Suppressor macrophage (primary cell): ENCODE measurements around the gene MAGI3.
A peak's percentile ranks its signal among the peaks of the same experiment; 100 is the strongest.
"Not testable (repeated sequence)": the region's sequence is repeated elsewhere in the genome, so short reads cannot be mapped to it uniquely, and the experiment has no call there.

ENCODE experiments used
- DNase-seq, 4 experiments: peaks; one replicate each; pipeline ENCODE4 v3.0.0-alpha.2; 2020 to 2022

MAGI3 gene

DNA sequence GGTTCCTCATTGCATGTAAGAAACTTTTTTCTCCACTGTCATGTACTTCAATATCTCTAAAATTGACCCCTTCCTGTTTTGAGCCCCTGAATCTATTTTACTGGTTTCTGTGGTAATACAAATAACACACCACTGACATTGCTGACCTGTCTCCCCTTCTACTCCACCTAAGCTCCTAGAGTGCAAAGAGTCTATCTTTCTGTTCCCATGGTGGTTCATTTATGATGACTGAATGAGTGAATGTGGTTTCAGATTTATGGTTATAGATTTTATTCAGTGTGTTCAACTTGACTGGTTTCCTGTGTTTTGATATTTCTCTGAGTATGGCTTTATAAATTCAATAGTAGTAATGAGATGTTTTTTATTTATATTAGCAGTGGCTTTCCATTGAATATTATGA lies 127.7 kb downstream of the MAGI3 start:
- no peak for DNase-seq

DNA sequence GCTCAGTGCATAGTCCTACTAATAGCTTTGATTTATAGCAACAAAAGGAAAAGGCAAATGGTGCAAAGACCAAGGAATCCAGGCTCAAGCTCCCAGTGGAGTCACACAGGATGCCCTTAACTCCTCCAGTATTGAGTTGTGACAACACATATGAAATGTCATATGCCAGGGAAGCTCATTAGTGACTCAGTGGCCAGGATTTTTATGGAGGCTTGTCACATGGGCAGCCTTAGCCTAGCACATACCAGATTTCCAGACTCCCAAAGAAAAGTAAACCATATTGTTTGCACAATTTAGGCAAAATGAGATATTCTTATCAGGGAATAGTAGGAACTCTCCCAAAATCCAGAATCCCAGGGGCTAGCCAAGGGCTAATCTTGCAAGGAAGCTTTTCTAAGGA lies 129.2 kb downstream of the MAGI3 start:
- DNase-seq, result no peak

DNA sequence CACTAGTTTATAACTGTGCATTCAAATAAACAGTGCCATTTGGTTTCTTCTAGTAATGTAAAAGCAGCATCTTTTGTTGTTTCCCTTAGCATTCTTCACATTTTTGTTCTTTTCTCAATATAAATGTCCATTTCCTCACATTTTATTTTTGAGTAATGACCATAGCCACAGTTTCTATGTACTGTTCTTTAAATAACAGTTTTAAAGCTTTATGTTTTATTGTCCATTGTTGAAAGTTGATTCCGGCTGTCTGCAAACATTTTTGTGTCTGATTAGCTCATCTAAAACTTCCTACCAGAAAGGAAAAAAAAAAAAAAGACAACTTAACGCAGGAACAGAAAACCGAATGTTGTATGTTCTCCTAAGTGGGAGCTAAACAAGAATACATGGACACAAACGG lies 139.7 kb downstream of the MAGI3 start:
- DNase-seq, result no peak

DNA sequence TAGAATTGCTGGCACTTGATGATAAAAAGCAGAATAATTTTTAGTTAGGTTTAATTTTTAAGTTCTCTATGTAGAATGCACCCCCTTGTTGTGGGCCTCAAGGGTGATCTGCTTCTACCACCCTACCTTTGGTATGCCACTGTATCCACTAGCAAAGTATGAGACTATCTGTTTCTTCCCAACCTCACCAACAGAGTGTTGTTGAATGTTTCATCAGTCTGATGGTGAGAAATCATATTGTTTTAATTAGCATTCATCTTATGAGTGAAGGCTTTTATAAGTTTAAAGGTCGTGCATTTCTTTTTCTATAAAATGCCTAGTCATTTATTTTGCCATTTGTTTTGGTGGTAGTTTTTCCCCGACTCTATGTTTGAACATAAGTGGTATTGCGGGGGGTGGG lies 141.0 kb downstream of the MAGI3 start:
- no peak for DNase-seq

DNA sequence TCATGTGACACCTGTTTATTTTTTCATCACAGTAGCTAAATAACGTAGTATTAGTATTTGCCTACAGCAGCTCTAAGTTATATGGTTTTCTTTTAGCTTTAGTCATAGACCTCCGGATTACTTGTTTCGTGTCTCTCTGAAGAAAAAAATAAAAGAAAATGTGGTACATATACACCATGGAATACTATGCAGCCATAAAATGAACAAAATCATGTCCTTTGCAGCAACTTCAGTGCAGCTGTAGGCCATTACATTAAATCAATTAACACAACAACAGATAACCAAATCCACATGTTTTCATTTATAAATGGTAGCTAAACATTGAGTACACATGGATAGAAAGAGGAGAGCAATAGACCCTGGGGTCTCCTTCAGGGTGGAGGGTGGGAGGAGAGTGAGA lies 142.7 kb downstream of the MAGI3 start:
- no peak for DNase-seq

DNA sequence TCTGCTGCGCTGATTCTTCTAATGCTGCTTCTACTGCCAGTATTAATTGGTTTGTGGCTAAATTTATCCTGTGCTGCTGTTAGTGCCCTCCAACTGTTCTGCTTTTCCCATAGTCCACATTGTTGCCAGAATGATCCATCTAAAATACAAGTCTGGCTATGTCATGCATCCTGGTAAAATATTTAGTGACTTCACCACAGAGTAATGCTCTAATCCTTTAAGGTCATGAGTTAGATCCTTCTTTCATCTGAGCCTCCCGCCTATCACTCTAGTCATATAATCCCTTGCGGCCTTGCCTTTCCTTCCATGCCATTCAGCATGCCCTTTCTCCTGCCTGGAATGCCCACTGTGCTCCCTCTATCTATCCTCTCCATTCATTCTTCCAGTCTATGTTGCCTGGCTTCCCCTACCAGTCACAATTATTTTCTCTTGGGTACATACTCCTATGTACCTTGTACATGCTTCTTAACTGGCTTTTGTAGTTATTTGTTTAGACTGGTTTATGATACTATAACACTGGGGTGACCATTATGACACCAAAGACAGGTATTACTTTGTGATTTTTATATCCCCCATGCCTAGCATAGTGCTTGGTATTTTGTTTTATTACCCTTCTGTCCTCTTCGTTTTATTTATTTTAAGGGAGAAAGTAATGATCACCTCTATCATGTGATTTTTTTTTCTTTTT lies 144.0 kb downstream of the MAGI3 start:
- DNase-seq, result no peak

DNA sequence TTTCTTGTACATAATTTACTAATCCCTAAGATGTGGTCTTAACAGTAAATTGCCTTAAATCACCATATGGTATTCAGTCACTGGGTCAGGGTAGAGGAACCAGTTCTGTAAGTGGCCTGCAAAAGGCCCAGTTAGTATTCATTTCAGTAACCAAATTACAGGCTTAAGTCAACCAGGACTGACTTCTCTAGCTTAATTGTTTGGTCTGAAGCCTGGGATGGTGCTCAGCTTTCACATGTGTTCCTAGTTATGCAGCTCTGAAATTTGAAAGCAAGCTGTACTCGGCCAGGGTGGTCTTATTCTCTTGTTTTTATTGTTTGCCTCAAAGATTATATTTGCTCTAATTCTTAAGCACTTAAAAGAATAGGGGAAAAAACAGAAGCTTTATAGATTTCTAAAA lies 144.6 kb downstream of the MAGI3 start:
- DNase-seq, result no peak

DNA sequence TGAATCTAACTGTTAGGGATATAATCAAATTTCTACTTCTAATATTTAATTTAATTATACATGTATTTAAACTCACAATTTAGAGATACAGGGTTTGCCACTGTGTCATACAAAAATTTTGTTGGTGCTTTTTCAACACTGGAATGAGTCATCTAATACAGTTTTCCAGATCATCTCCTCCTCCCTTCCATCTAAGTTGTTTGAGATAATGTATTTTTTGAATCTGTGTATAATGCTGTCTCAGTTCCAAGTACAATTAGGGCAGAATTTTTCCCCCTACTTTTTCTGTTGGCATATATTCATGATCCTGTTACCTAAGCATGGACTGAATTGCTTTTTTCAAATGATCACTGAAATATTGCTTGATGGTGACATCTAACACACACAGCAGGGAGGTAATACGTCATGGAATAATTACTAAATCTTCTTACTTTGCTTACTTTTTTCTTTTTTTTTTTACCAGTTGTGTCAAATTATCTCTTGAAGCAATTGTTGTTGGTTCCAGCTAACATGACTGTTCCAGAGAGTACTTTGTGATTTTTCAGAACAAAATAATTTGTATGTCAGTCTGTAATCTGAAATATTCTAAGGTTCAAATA lies 146.0 kb downstream of the MAGI3 start:
- DNase-seq, result no peak

DNA sequence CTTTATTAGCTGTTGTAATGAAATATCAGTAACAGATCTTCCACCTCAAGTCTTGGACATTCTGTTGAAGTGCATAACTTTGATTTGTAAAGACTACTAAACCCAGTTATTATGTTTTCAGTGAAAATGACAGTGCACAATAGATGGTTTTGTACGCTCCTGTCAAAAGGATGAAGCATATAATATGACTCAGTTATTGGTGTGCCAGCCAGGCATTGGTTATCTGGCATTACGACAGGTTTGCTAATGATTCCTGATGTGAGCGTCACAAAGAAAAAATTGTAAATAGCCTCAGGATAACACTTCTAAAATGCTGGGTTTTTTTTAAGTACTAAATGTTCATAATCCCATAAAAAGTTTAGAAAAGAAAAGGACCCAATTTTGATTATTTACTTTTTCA lies 147.9 kb downstream of the MAGI3 start:
- DNase-seq, result no peak

DNA sequence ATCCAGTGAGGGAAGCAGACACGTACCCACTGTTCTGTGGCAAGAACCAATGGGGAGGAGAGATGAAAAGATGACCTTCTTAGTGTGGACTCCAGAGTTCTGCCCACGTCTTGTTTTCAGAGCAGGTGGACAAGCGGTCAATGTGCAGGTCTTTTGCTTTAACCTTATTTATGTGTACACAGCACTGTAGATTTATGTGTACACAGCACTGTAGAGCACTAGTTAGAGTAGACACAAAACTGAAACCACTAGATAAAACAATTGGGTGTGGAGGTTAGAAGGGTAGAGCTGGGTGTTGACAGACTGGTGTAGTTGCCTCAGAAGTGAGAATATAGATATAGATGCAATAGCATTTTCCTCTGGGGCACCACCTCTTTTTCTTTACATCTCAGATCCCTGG lies 150.0 kb downstream of the MAGI3 start:
- DNase-seq, result no peak

DNA sequence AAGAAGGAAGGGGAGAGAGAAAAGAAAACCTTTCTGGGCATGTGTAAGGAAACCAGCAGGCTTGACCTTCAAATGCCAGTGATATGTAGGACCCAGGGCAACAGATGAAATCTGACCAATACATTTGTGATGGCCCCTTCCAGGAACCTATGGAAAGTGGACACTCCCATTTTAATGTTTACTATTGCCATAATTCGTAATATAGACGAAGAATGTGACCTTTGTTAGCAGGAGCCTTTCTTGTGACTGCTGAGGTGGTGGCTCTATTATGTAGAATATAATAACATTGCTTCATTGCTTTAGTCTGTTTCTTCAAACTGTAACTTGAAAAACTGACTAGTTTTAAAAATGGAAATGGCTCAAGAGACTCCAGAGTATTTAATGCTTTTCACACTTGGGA lies 150.8 kb downstream of the MAGI3 start:
- no peak for DNase-seq

DNA sequence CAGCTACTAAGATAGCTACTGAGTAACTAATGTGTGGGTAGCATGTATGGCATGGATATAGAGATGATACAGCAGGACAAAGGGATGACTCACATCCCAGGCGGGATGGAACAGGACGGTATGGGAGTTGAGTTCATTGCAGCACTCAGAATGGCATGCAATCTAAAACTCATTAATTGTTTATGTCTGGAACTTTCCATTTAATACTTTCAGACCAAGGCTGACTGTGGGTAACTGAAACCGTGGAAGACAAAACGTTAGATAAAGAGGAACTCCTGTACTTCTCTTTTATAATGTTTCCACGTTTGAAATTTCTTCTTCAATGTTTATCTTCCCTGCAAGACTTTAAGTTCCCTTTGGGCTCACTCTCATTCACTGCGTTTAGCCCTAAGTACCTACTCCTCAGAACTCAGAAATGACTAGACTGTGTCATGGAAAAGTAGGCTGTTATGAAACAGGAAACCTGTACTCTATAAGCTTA lies 151.9 kb downstream of the MAGI3 start:
- DNase-seq, result peak in 2 of 4 experiments; percentile 9 to 30

DNA sequence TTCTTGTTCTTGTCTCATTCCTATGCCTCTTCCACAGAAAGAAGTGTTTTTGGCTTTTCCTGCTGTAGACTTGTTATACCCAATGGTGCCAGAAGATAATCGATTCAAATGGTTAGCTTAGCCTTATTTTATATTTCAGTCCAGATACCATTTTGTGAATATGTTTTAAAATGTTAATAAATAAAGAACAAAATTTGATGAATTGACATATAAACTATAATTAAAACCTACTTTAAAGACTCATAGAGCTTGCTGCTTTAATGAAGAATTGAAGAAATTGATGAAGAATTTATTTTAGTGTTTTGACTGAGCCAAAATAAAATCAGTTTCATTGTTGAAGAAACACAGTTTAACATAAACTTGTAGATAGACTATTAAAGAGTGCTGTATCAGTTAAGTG lies 152.8 kb downstream of the MAGI3 start:
- no peak for DNase-seq

DNA sequence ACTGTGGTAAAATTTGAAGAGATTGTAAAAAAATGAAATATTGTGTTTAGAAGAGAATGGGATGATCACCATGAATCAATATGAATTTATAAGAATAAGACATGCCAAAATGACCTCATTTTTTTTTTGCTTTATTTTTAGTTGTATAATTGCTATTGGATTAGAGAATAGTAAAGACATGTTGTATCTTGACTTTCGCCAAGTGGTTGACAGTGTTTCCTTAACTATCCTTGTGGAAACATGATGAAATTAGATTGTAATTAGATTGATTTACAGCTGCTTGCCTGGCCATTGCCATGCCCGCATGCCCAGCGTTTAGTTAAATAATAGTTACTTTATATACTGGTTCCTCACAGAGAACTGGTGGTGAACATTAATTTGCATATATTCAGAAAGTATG lies 154.9 kb downstream of the MAGI3 start:
- DNase-seq, result no peak

DNA sequence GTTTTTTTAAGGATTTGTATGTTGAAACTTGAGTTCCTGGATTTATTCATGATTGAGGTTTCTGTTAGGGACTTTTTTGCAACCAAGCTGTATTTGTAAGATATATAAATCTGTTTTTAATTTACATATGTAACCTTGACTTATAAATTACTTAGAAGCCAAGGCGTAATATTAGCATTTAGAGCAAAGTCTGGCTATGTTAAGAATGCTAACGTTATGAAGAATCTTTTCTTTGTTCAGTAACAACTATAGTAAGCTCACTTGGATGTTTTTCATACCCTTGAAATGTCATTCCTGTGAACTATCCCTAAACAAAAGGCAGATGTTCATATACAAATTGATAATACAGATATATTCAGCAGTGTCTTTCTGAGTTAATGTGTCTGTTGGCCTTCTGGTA lies 155.3 kb downstream of the MAGI3 start:
- no peak for DNase-seq

DNA sequence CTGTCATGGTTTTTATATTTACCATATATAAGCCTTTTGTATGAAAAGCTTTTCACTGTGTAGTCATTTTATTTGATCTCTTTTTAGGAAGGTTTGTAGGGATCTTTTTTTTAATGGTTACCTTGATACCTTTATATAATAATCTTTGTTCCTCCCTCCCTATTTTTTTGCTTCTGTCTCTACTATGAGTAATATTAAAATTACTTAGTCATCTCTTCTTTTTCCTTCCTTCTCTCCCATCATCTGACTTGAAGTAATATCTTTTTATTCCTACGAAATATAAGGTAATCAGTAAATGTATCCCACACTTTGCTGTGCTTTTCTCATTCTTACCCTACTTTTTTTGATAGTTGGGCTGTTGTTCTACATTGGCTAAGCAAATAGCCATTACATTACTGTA lies 161.4 kb downstream of the MAGI3 start:
- DNase-seq, result no peak

DNA sequence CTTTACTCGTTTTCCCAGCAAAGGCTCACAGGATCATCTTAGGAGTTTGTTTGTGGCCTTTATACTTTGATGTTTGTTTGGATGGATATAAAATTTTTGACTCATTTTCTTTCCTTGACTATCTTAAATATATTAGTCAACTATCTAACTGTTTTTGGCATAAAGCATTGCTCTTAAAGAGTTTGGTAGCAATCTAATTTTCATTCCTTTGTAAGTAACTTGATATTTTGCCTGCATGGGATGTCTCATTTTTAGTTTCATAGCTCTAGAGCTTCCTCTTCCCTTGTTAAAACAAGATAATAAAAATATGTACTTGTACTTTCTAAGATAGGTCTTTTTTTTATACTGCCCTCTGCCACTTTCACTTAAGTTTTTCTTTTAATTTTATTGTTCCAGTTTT lies 161.9 kb downstream of the MAGI3 start:
- no peak for DNase-seq

DNA sequence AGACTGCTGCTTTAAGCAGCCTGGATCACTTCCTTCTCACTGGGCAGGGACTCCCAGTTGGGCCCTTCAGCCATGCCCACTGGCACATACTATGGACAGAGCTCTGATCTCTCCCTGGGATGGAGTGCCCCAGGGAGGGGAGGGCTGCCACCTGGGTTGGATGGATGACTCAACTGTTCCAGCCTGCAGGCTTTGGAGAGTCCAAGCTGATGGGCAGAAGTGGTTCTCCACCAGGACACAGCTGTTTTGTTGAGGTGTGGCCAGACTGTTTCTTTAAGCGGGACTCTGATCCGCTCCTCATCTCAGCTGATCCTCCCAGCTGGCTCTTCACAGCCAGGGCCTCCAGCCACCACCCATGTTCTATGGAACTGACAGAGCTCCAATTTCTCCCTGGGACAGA lies 166.9 kb downstream of the MAGI3 start:
- no peak for DNase-seq

DNA sequence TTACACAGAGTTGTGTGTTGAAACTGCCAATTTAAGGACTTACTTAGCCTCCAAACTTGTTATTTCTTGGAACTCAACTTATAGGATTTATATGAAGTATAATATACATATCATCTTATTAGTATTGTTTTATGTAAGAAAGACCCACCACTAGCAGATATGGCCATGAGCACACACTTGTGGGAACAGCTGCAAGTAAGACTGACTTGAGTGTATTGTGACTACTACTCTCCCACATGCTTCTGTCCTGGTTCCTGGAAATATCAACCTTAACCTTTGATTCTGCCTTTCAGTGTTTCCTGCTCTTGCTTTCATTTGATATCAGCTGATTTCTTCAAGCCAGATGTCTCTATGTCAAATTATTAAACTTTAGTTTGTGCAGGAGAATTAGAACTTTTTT lies 175.3 kb downstream of the MAGI3 start:
- no peak for DNase-seq

DNA sequence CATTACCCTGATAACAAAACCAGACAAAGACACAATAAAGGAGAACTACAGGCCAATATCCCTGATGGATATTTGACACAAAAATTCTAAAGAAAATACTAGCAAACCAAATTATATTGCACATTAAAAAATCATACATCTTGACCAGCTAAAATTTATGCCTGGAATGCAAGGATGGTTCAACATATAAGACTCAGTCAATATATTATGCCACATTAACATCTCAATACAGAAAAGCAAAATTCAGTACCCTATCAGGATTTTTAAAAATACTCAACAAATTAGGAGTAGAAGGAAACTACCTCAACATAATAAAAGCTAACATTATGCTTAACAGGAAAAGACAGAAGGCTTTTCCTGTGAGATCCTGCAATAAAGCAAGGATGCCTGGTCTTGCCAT lies 177.1 kb downstream of the MAGI3 start:
- DNase-seq, result no peak

DNA sequence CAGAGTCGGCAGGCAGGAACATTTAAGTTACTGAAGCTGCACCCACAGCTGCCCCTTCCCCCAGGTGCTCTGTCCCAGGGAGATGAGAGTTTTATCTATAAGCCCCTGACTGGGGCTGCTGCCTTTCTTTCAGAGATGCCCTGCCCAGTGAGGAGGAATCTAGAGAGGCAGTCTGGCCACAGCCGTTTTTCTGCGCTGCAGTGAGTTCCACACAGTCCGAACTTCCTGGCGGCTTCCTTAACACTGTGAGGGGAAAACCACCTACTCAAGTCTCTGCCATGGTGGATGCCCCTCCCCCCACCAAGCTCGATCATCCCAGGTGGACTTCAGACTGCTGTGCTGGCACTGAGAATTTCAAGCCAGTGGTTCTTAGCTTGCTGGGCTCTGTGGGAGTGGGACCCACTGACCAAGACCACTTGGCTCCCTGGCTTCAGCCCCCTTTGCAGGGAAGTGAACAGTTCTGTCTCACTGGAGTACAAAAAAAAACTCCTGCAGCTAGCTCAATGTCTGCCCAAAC lies 185.5 kb downstream of the MAGI3 start:
- DNase-seq, result not testable (repeated sequence)

DNA sequence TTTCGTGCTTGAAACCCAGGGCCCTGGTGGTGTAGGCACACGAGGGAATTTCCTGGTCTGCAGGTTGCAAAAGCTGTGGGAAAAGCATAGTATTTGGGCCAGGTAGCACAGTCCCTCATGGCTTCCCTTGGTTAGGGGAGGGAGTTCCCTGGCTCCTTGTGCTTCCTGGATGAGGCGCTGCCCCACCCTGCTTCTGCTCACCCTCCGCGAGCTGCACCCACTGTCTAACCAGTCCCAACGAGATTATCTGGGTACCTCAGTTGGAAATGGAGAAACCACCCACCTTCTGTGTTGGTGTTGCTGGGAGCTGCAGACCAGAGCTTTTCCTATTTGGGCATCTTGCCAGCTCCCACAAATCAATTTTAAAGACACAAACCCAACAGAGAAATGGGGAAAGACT lies 186.0 kb downstream of the MAGI3 start:
- no peak for DNase-seq

DNA sequence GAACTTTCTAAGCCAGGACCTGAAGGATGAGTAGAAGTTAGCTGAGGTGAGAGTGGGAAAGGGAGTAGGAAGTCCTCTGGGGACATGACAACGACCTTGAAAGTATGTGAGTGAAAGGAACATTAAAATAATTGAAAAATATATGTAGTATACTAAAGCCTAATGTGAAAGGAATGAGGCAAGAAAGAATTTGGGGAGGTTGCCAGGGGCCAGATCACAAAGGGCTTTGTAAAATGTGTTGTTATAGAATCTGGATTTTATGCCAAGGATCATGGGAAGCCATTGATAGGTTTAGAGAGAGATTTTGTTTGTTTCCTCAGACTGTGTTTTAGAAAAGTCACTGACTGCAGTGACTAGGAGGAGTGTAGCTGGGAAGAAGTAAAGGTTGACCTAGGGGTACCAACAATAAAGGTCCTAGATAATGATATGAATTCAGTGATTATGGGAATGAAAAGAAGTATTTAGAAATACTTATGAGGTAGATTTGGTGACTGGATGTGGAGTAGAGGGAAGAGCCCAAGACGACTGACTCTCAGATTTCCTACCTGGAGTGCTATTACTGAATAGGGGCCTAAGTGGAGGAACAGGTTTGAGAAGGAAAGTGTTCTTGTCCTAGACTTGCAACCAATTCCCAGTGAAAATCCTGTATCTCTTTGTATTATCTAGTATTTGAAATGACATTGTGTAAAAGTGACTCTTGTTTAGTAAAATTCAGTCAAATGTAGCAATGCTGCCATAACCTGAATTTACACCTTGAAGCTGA lies 189.1 kb downstream of the MAGI3 start:
- DNase-seq, result no peak

DNA sequence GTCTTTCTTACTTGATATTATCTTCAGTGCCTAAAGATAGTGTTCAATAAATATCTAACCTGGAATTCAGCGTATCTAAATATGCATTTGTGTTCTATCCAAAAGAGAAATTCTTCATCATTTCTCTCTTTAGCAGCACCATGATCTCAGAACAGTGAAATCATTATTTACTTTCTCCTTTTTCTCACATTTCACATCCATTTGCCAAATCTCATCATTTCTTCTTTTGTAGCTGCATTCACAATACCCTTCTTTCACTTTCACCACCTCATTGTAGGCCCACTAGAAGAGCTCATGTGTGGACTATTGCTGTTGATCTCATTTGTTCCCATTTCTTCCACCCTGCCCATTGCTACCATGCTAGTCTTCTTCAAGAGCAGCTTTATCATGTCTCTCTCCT lies 191.0 kb downstream of the MAGI3 start:
- no peak for DNase-seq
